SK-N-SH (cell line): ENCODE results near the gene LAPTM4A. TPM values are rescaled to one million over a fixed set of nuclear protein-coding genes. Genes with fewer than 3 reads are reported as not detected.

Experiments
- CTCF ChIA-PET: fragments of 300-600, 350-600 bp; formaldehyde crosslinking; extraction: SDS; loops from one replicate; lab custom pipeline; 2021; lab: Yijun Ruan, JAX
- POLR2A ChIA-PET: fragments of 350-600 bp; sonication (Branson Sonifier 250); formaldehyde crosslinking; extraction: SDS; loops from one replicate; lab custom pipeline; 2020; ENCODE audit warnings: antibody characterized with exemption, inconsistent platforms; lab: Yijun Ruan, JAX
- DNase-seq: peaks from one replicate; pipeline ENCODE4 v3.0.0; 2012
- H2AFZ ChIP-seq: fragments of 200-600 bp; sonication (generic); 2 replicates; pipeline ENCODE4 v1.8.1; 2016; ENCODE audit warnings: antibody characterized with exemption, mild to moderate bottlenecking, low read depth
- H3F3A ChIP-seq: fragments of 200-600 bp; sonication (generic); replicated peaks from 2 replicates; pipeline ENCODE3; 2016; ENCODE audit warnings: antibody characterized with exemption, mild to moderate bottlenecking; ENCODE audit not compliant: insufficient read depth
- H3K27ac ChIP-seq, 2 experiments: fragments of 200-500 bp in 1 of 2; fragments of 200-600 bp in 1 of 2; sonication (Bioruptor generic) in 1 of 2; sonication (generic), shearing (Covaris generic) in 1 of 2; 2 replicates each; pipeline versions ENCODE4 v1.5.1 to v1.6.1; 2014 to 2016; ENCODE audit warnings: low read depth in 2 of 2, inconsistent platforms in 1 of 2, low read length in 1 of 2, mild to moderate bottlenecking in 1 of 2, mixed read lengths in 1 of 2
- H3K27me3 ChIP-seq: fragments of 200-600 bp; sonication (generic), shearing (Covaris generic); 2 replicates; pipeline ENCODE4 v1.6.1; 2016; ENCODE audit warnings: mixed run types; ENCODE audit not compliant: insufficient read depth
- H3K36me3 ChIP-seq, 2 experiments: fragments of 200-500 bp in 1 of 2; fragments of 200-600 bp in 1 of 2; sonication (Bioruptor generic) in 1 of 2; sonication (generic) in 1 of 2; replicated peaks in 1 of 2; 2 replicates each; pipeline versions ENCODE3 to v1.5.1; 2014 to 2016; ENCODE audit warnings: low read length in 1 of 2, mild to moderate bottlenecking in 1 of 2; ENCODE audit not compliant: insufficient read depth in 2 of 2, control insufficient read depth in 1 of 2
- H3K4me1 ChIP-seq, 2 experiments: fragments of 200-500 bp in 1 of 2; fragments of 200-600 bp in 1 of 2; sonication (Bioruptor generic) in 1 of 2; sonication (generic), shearing (Covaris generic) in 1 of 2; 2 replicates each; pipeline versions ENCODE4 v1.5.1 to v1.6.1; 2014 to 2016; ENCODE audit warnings: low read depth in 1 of 2, low read length in 1 of 2, mixed run types in 1 of 2; ENCODE audit not compliant: insufficient read depth in 2 of 2, control insufficient read depth in 1 of 2
- H3K4me2 ChIP-seq: fragments of 200-600 bp; sonication (generic), shearing (Covaris generic); 2 replicates; pipeline ENCODE4 v1.6.1; 2017; ENCODE audit warnings: mixed run types
- H3K4me3 ChIP-seq, 2 experiments: fragments of 200-500 bp in 1 of 2; fragments of 200-600 bp in 1 of 2; sonication (Bioruptor generic) in 1 of 2; sonication (generic), shearing (Covaris generic) in 1 of 2; 2 replicates each; pipeline versions ENCODE4 v1.5.1 to v1.8.1; 2014 to 2016; ENCODE audit warnings: low read depth in 2 of 2, inconsistent platforms in 1 of 2, low read length in 1 of 2, mild to moderate bottlenecking in 1 of 2, mixed read lengths in 1 of 2, moderate library complexity in 1 of 2
- H3K79me2 ChIP-seq: fragments of 200-600 bp; sonication (generic); 2 replicates; pipeline ENCODE4 v1.8.1; 2017; ENCODE audit warnings: mild to moderate bottlenecking; ENCODE audit not compliant: insufficient read depth
- H3K9ac ChIP-seq: fragments of 200-600 bp; sonication (generic); 2 replicates; pipeline ENCODE4 v1.6.1; 2017; ENCODE audit warnings: mixed run types
- H3K9me2 ChIP-seq: fragments of 200-600 bp; sonication (generic); 2 replicates; pipeline ENCODE4 v1.6.1; 2017; ENCODE audit warnings: mixed run types
- H3K9me3 ChIP-seq: fragments of 200-600 bp; sonication (generic); 2 replicates; pipeline ENCODE4 v1.6.1; 2017; ENCODE audit warnings: mixed run types, mild to moderate bottlenecking, moderate library complexity
- H4K20me1 ChIP-seq: fragments of 200-600 bp; sonication (generic); 2 replicates; pipeline ENCODE4 v1.6.1; 2017; ENCODE audit warnings: mild to moderate bottlenecking, mixed run types; ENCODE audit not compliant: insufficient read depth
- EP300 ChIP-seq, 2 experiments: IDR thresholded peaks; 2 replicates each; pipeline versions ENCODE4 v1.4.0 to v1.6.1; 2012; ENCODE audit warnings: borderline replicate concordance in 1 of 2, low read depth in 1 of 2, low read length in 1 of 2
- EZH2phosphoT487 ChIP-seq: fragments of 200-600 bp; sonication (generic); IDR thresholded peaks from 2 replicates; pipeline ENCODE4 v1.6.1; 2017; ENCODE audit warnings: low read depth, mixed run types, mild to moderate bottlenecking, antibody characterized with exemption, moderate library complexity, borderline replicate concordance
- FOSL2 ChIP-seq: IDR thresholded peaks from 2 replicates; pipeline ENCODE4 v1.4.0; 2012; ENCODE audit warnings: low read depth, mild to moderate bottlenecking, moderate library complexity, borderline replicate concordance
- GABPA ChIP-seq: IDR thresholded peaks from 2 replicates; pipeline ENCODE4 v1.4.0; 2012; ENCODE audit warnings: low read depth, mild to moderate bottlenecking
- NFIC ChIP-seq: IDR thresholded peaks from 2 replicates; pipeline ENCODE4 v1.4.0; 2012; ENCODE audit warnings: borderline replicate concordance
- NRF1 ChIP-seq: IDR thresholded peaks from 2 replicates; pipeline ENCODE4 v1.6.1; 2012; ENCODE audit warnings: low read depth, mild to moderate bottlenecking, low read length
- POLR2AphosphoS5 ChIP-seq: IDR thresholded peaks from 2 replicates; pipeline ENCODE4 v1.6.1; 2012; ENCODE audit warnings: low read depth, low read length
- RAD21 ChIP-seq: IDR thresholded peaks from 2 replicates; pipeline ENCODE4 v1.6.1; 2012; ENCODE audit warnings: mild to moderate bottlenecking, low read length
- RCOR1 ChIP-seq: fragments of 150-350 bp; IDR thresholded peaks from 2 replicates; pipeline ENCODE4 v1.6.1; 2017; ENCODE audit warnings: antibody characterized with exemption, low read length
- RFX5 ChIP-seq: IDR thresholded peaks from 2 replicates; pipeline ENCODE4 v1.6.1; 2012; ENCODE audit warnings: mild to moderate bottlenecking, improper control_type of control experiment, low read length
- RXRA ChIP-seq: IDR thresholded peaks from 2 replicates; pipeline ENCODE4 v1.4.0; 2012; ENCODE audit warnings: low read depth, mild to moderate bottlenecking, borderline replicate concordance
- SMC3 ChIP-seq: IDR thresholded peaks from 2 replicates; pipeline ENCODE4 v1.6.1; 2012; ENCODE audit warnings: low read depth, low read length, improper control_type of control experiment
- TCF12 ChIP-seq: IDR thresholded peaks from 2 replicates; pipeline ENCODE4 v1.4.0; 2012
- WGBS: methylation state at CpG from one replicate; pipeline ENCODE4 v1.1.6; 2017; ENCODE audit warnings: low lambda C conversion rate; 5-methylcytosine and 5-hydroxymethylcytosine counted together
- polyA plus RNA-seq, 3 experiments: library from polyadenylated mRNA; depleted of rRNA; stranded (reverse); fragments of >200 nt; gene quantifications; 2 replicates each; pipeline ENCODE4 v1.2.3, GENCODE V29; 2012
- TF ChIP-seq, protein P1 (sequence below): fragments of 150-350 bp; IDR thresholded peaks from 2 replicates; pipeline ENCODE4 v1.6.1; 2017; ENCODE audit warnings: antibody characterized with exemption, low read length, low read depth, borderline replicate concordance
- TF ChIP-seq, protein P2 (sequence below): IDR thresholded peaks from 2 replicates; pipeline ENCODE4 v1.6.1; 2012; ENCODE audit warnings: mild to moderate bottlenecking, low read depth, low read length, moderate library complexity
- TF ChIP-seq, protein P3 (sequence below): IDR thresholded peaks from 2 replicates; pipeline ENCODE4 v1.4.0; 2012; ENCODE audit warnings: low read depth
- TF ChIP-seq, protein P4 (sequence below): IDR thresholded peaks from 2 replicates; pipeline ENCODE4 v1.4.0; 2012; ENCODE audit warnings: low read depth, borderline replicate concordance
- TF ChIP-seq, protein P5 (sequence below): IDR thresholded peaks from 2 replicates; pipeline ENCODE4 v1.4.0; 2012; ENCODE audit warnings: low read depth, borderline replicate concordance
- TF ChIP-seq, protein P6 (sequence below): fragments of 150-350 bp; IDR thresholded peaks from 2 replicates; pipeline ENCODE4 v1.6.1; 2016; ENCODE audit warnings: mild to moderate bottlenecking, low read depth, low read length
- TF ChIP-seq, protein P7 (sequence below): fragments of 200-600 bp; sonication (generic); IDR thresholded peaks from 2 replicates; pipeline ENCODE4 v1.6.1; 2017; ENCODE audit warnings: antibody characterized with exemption, mild to moderate bottlenecking, moderate library complexity

The LAPTM4A gene
- polyA plus RNA-seq, 1 of the 3 experiments (the other 2 are of a cell fraction) = 306 TPM

DNA sequence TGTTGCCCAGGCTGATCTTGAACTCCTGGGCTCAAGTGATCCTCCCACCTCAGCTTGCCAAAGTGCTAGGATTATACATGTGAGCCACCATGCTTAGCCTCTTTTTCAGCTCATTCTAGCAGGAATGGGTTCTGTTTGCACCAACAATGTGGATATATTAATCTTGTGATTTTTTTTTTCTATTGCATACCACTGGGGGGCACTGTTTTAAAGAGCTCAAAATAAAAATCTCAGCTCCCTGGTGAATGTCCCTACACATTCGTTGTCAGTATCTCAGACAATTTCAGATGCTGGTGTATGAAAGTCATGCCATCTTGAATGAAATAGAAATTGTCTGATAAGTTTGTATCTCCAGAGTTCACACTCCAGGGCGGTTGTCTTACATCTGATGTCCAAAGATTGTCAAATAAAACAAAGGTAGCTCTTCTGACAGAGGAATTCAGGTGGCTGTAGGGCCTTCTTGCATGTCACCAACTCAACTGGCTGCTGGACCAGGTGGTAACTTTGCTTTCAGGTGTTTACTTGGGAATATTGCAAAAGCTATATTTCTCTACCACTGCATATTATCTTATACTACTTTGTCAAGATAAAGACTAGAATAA is 35.8 kb downstream of the LAPTM4A start:
- no peaks in the 10 kb centered on the region for H3K27me3 ChIP-seq
- CTCF ChIA-PET = interaction anchor here (0.6 to 9.7 kb wide), 72 partner anchors 8 to 627 kb away, joined by 3 to 233 read pairs (median 5); partner anchors contain the start of genes LAPTM4A, SDC1 and WDR35
- peak; percentile 80 for DNase-seq
- WGBS = 10% methylated on average over 2 of the region's 2 CpGs
- no peak overlapping the region for H3K4me2 ChIP-seq
- H3K27ac ChIP-seq = no peak overlapping the region
- H3K9ac ChIP-seq = no peak overlapping the region
- H3K36me3 ChIP-seq = no peaks in the 10 kb centered on the region
- TF ChIP-seq RXRA (no peak), POLR2AphosphoS5 (no peak), FOSL2 (no peak), RCOR1 (no peak), TCF12 (no peak), EP300 (IDR thresholded peaks at IDR 0.05; ENCODE audit: borderline replicate concordance in 1 of 2, low read depth in 1 of 2, low read length in 1 of 2) (no peak), SMC3 (peak; percentile 93), NFIC (no peak), RFX5 (no peak), NRF1 (no peak), GABPA (no peak), EZH2phosphoT487 (no peak), RAD21 (peak; percentile 93)
- TF ChIP-seq, protein P1, sequence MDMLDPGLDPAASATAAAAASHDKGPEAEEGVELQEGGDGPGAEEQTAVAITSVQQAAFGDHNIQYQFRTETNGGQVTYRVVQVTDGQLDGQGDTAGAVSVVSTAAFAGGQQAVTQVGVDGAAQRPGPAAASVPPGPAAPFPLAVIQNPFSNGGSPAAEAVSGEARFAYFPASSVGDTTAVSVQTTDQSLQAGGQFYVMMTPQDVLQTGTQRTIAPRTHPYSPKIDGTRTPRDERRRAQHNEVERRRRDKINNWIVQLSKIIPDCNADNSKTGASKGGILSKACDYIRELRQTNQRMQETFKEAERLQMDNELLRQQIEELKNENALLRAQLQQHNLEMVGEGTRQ = no peak
- TF ChIP-seq, protein P2, sequence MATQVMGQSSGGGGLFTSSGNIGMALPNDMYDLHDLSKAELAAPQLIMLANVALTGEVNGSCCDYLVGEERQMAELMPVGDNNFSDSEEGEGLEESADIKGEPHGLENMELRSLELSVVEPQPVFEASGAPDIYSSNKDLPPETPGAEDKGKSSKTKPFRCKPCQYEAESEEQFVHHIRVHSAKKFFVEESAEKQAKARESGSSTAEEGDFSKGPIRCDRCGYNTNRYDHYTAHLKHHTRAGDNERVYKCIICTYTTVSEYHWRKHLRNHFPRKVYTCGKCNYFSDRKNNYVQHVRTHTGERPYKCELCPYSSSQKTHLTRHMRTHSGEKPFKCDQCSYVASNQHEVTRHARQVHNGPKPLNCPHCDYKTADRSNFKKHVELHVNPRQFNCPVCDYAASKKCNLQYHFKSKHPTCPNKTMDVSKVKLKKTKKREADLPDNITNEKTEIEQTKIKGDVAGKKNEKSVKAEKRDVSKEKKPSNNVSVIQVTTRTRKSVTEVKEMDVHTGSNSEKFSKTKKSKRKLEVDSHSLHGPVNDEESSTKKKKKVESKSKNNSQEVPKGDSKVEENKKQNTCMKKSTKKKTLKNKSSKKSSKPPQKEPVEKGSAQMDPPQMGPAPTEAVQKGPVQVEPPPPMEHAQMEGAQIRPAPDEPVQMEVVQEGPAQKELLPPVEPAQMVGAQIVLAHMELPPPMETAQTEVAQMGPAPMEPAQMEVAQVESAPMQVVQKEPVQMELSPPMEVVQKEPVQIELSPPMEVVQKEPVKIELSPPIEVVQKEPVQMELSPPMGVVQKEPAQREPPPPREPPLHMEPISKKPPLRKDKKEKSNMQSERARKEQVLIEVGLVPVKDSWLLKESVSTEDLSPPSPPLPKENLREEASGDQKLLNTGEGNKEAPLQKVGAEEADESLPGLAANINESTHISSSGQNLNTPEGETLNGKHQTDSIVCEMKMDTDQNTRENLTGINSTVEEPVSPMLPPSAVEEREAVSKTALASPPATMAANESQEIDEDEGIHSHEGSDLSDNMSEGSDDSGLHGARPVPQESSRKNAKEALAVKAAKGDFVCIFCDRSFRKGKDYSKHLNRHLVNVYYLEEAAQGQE = no peak
- TF ChIP-seq, protein P3, sequence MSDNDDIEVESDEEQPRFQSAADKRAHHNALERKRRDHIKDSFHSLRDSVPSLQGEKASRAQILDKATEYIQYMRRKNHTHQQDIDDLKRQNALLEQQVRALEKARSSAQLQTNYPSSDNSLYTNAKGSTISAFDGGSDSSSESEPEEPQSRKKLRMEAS = no peak
- TF ChIP-seq, protein P4, sequence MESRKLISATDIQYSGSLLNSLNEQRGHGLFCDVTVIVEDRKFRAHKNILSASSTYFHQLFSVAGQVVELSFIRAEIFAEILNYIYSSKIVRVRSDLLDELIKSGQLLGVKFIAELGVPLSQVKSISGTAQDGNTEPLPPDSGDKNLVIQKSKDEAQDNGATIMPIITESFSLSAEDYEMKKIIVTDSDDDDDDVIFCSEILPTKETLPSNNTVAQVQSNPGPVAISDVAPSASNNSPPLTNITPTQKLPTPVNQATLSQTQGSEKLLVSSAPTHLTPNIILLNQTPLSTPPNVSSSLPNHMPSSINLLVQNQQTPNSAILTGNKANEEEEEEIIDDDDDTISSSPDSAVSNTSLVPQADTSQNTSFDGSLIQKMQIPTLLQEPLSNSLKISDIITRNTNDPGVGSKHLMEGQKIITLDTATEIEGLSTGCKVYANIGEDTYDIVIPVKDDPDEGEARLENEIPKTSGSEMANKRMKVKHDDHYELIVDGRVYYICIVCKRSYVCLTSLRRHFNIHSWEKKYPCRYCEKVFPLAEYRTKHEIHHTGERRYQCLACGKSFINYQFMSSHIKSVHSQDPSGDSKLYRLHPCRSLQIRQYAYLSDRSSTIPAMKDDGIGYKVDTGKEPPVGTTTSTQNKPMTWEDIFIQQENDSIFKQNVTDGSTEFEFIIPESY = no peak
- TF ChIP-seq, protein P5, sequence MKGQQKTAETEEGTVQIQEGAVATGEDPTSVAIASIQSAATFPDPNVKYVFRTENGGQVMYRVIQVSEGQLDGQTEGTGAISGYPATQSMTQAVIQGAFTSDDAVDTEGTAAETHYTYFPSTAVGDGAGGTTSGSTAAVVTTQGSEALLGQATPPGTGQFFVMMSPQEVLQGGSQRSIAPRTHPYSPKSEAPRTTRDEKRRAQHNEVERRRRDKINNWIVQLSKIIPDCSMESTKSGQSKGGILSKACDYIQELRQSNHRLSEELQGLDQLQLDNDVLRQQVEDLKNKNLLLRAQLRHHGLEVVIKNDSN = no peak
- TF ChIP-seq, protein P6, sequence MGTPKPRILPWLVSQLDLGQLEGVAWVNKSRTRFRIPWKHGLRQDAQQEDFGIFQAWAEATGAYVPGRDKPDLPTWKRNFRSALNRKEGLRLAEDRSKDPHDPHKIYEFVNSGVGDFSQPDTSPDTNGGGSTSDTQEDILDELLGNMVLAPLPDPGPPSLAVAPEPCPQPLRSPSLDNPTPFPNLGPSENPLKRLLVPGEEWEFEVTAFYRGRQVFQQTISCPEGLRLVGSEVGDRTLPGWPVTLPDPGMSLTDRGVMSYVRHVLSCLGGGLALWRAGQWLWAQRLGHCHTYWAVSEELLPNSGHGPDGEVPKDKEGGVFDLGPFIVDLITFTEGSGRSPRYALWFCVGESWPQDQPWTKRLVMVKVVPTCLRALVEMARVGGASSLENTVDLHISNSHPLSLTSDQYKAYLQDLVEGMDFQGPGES = no peak
- TF ChIP-seq, protein P7, sequence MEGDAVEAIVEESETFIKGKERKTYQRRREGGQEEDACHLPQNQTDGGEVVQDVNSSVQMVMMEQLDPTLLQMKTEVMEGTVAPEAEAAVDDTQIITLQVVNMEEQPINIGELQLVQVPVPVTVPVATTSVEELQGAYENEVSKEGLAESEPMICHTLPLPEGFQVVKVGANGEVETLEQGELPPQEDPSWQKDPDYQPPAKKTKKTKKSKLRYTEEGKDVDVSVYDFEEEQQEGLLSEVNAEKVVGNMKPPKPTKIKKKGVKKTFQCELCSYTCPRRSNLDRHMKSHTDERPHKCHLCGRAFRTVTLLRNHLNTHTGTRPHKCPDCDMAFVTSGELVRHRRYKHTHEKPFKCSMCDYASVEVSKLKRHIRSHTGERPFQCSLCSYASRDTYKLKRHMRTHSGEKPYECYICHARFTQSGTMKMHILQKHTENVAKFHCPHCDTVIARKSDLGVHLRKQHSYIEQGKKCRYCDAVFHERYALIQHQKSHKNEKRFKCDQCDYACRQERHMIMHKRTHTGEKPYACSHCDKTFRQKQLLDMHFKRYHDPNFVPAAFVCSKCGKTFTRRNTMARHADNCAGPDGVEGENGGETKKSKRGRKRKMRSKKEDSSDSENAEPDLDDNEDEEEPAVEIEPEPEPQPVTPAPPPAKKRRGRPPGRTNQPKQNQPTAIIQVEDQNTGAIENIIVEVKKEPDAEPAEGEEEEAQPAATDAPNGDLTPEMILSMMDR = peak; percentile 84
- TF ChIP-seq, all 33 proteins: peak for 3
- POLR2A ChIA-PET = interaction anchor here (0.5 to 0.8 kb wide), 4 partner anchors 8 to 78 kb away, joined by 3 to 4 read pairs (median 3); partner anchors contain the start of gene WDR35
- Histone ChIP-seq H3K79me2 (no peaks in the 10 kb centered on the region), H2AFZ (no peak overlapping the region), H3K9me3 (no peaks in the 10 kb centered on the region), H3K4me3 (no peak overlapping the region), H3K9me2 (no peaks in the 10 kb centered on the region), H4K20me1 (no peaks in the 10 kb centered on the region), H3K4me1 (peaks cover 0 to 16% of the 10 kb centered on the region in 2 experiments; a peak in 2 of 4 replicates), H3F3A (peaks cover 4% of the 10 kb centered on the region)
